ENCODE data around the gene RABEP1.
"Not testable (repeated sequence)": the region's sequence is repeated elsewhere in the genome, so short reads cannot be mapped to it uniquely, and the experiment has no call there.

The RABEP1 gene

GRCh38 chr17:5422505-5422904 is 140.4 kb downstream of the RABEP1 start:
- FAIRE-seq = no peak
- DNase-seq (ENCODE audit: insufficient read length, low spot score) = no peak
- no peak for TF ChIP-seq CTCF (IDR thresholded peaks at IDR 0.05; ENCODE audit: insufficient read depth, missing control alignments)

- no peak for FAIRE-seq
Measured at GRCh38 chr17:5424909-5425308, 142.8 kb downstream of the RABEP1 start.

GRCh38 chr17:5425826-5426225 is 143.7 kb downstream of the RABEP1 start:
- DNase-seq (ENCODE audit: insufficient read length, low spot score) (no peak), FAIRE-seq (no peak)
- no peak for TF ChIP-seq CTCF (IDR thresholded peaks at IDR 0.05; ENCODE audit: insufficient read depth, missing control alignments)

More at GRCh38 chr17:5424909-5425308, 142.8 kb downstream of the RABEP1 start:
- DNase-seq (ENCODE audit: insufficient read length, low spot score) = no peak
- TF ChIP-seq CTCF (IDR thresholded peaks at IDR 0.05; ENCODE audit: insufficient read depth, missing control alignments) = no peak

GRCh38 chr17:5429191-5429887 is 147.3 kb downstream of the RABEP1 start:
- TF ChIP-seq CTCF (IDR thresholded peaks at IDR 0.05; ENCODE audit: insufficient read depth, missing control alignments) = no peak
- DNase-seq (ENCODE audit: insufficient read length, low spot score) = no peak
- FAIRE-seq = no peak

- TF ChIP-seq CTCF (IDR thresholded peaks at IDR 0.05; ENCODE audit: insufficient read depth, missing control alignments) = no peak
- DNase-seq (ENCODE audit: insufficient read length, low spot score) (no peak), FAIRE-seq (no peak)
Measured at GRCh38 chr17:5430413-5430999, 148.4 kb downstream of the RABEP1 start.

GRCh38 chr17:5431234-5431633 is 149.2 kb downstream of the RABEP1 start:
- FAIRE-seq; DNase-seq (ENCODE audit: insufficient read length, low spot score): not testable (repeated sequence)

GRCh38 chr17:5431949-5432556 is 150.0 kb downstream of the RABEP1 start:
- TF ChIP-seq CTCF (IDR thresholded peaks at IDR 0.05; ENCODE audit: insufficient read depth, missing control alignments) = no peak
- DNase-seq (ENCODE audit: insufficient read length, low spot score) (no peak), FAIRE-seq (no peak)
